HG03196 (cell line): ENCODE results near the gene CDK14.

Source experiments
- ATAC-seq: cut with Tn5 transposase; IDR thresholded peaks from one replicate; pipeline ENCODE4 v1.9.1; 2021; ENCODE audit not compliant: unreplicated experiment

Gene CDK14

GRCh38 chr7:91239171-91239604 lies 643.1 kb downstream of the CDK14 start:
- ATAC-seq, result no peak

DNA sequence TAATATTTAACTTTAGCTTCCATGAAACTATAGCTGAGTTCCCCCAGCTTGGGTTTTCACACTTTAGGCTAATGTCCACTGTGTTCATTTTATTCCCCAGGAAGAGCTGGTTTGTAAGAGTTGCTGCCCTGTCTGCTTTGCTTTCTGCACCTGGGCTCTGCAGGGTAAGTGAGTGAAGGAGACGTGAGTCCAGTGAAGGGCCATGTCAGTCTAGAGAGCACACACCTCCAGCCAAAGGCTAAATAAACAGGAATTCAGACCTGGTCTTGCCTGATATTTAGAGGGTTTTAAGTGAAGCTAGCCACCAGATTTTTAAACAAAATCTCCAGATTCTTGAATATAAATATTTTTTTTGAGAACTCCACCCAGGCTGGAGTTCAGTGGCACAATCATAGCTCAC lies 643.7 kb downstream of the CDK14 start:
- no peak for ATAC-seq

DNA sequence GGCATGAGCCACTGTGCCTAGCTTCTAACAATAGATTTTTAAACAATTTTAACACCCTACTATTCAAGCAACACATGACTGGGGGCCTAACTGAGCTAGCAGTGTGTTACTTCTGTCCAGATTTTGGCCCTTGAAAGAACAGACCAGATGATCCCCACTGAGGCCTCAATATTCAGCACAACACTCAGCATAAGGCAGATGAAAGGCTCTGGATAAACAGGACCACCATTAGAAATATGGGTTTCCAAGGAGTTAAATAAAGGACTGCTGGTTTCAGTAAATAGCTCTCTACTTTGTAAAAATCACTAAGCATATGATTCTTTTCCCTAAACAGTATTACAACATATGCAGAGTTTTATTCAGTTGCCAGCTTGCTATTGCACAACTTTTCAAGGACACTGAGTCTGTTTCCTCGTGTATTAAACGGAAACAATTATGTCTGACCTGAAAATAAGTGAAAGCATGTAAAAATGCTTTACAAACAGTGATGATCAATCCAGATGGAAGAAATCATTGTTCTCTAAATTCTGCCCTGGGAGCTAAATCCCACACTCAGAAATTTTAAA lies 644.3 kb downstream of the CDK14 start:
- no peak for ATAC-seq

DNA sequence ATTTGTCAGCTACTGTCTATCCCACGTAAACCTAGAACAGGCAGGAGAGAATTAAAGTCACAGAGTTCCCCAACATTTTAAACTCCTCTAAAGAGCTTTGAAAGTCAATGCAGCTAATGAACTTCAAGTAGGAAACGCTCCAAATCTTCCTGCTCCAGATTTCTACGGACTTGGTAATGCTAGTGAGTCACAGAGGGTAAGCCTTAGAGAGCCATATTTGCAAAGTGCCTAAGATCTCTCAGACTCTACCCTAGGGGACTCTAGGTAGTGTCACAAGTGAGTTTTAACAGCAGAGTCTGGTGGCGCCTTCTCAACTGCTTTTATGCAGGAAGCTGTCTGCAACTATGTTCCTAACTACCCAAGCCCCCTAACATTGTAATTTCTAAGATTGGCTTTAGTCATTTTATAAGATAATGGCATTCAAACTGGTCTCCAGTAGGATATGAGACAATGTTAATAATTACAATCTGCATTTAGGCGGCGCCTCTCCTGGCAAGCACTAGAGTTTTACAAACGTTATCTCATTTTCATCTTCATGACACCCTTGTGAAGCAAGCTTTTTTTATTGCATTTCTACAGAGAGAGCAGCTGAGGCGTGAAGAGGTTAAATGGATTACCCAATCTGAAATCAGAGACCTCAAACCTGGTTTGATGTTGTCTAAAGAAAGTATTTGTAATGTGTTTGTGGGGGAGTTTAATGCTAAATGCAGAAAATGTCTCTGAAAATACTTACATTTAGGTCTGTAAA lies 646.1 kb downstream of the CDK14 start:
- ATAC-seq, result no peak

DNA sequence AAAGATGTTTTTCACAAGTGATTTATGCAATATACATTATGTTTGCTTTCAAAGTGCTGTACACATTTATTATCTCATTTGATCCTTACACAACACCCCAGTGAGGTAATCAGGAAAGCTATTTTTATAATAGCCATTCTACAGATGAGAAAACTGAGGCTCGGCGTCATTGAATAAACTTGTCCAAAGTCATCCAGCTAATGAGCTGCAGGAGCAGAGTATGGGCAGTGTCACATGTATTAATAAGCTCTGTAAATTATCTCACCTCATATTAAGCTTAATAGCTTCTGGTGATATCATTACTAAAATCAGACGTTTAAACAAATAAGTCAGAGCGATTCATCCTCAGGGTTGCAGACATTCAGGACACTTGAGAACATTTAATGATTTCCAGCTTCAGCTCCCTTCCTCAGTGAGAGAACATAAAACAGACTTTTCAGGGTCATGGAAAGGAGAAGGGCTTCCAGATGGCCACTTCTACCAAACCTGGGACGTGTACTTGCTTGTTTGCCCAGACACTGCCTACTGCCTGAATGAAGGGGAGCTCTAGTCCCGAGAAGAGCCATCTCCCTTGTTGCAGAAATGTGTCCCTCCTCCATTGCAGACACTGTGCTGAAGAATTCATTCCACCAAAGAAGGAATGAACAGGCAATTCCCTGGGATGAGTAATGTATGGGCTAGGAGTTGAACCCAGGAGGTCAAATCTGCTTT lies 647.6 kb downstream of the CDK14 start:
- no peak for ATAC-seq

- ATAC-seq, result no peak
Observed at GRCh38 chr7:91247500-91247899, 651.4 kb downstream of the CDK14 start.

- no peak for ATAC-seq
Observed at GRCh38 chr7:91248996-91249395, 652.9 kb downstream of the CDK14 start.

- no peak for ATAC-seq
Observed at GRCh38 chr7:91249506-91250233, 653.5 kb downstream of the CDK14 start.

DNA sequence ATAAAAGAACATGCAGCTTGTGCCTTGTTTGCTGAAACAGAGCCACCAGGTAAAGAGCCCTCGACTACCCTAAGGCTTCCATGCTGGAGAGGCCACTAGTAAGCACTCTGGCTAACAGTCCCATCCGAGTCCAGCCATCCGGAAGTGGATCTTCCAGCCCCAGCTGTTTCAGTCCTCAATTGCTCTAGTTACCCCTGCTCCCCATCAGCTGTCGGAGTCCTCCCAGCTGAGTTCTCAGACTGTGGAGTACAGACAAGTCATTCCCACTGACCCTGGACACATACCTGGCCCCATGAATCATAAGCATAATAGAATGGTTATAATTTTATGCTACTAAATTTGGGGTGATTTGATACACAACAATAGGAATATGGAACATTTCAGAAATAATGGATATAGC lies 654.6 kb downstream of the CDK14 start:
- no peak for ATAC-seq

- no peak for ATAC-seq
Observed at GRCh38 chr7:91251877-91252276, 655.8 kb downstream of the CDK14 start.
